ENCODE data around the gene FAM181A. TPM values are rescaled to one million over a fixed set of nuclear protein-coding genes. Genes with fewer than 3 reads are reported as not detected.

The FAM181A gene
- total RNA-seq, 4 donors from 2014 or later: not detected

DNA sequence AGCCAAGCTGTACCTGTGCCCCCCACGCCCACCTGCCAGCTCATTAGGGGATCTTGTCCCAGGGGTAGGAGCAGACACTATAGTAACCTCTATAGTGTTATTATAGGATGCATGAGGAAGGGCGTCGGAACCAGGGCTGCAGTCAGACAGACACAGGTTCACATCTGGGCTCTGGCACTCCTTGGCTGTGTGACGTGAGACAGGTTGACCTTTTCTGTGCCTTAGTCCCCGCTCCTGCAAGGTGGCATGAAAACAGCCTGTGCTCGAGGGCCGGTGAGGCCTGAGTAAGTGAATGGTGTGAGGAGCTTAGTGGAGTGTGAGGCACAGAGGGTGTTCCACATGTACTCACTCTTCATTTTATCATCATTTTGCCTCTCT, 30.2 kb downstream of the FAM181A start:
- DNase-seq (ENCODE audit: low spot score in 2 of 2): no peak
- WGBS: 92% methylated on average over 7 of the region's 7 CpGs
- H3K36me3 ChIP-seq: no peaks in the 10 kb centered on the region
- no peak overlapping the region for H3K27ac ChIP-seq
- no peak for TF ChIP-seq POLR2A (IDR thresholded peaks at IDR 0.05)
- TF ChIP-seq POLR2AphosphoS5 (IDR thresholded peaks at IDR 0.05): no peak
- TF ChIP-seq, protein P1, sequence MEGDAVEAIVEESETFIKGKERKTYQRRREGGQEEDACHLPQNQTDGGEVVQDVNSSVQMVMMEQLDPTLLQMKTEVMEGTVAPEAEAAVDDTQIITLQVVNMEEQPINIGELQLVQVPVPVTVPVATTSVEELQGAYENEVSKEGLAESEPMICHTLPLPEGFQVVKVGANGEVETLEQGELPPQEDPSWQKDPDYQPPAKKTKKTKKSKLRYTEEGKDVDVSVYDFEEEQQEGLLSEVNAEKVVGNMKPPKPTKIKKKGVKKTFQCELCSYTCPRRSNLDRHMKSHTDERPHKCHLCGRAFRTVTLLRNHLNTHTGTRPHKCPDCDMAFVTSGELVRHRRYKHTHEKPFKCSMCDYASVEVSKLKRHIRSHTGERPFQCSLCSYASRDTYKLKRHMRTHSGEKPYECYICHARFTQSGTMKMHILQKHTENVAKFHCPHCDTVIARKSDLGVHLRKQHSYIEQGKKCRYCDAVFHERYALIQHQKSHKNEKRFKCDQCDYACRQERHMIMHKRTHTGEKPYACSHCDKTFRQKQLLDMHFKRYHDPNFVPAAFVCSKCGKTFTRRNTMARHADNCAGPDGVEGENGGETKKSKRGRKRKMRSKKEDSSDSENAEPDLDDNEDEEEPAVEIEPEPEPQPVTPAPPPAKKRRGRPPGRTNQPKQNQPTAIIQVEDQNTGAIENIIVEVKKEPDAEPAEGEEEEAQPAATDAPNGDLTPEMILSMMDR (IDR thresholded peaks at IDR 0.05): no peak
- no peak for TF ChIP-seq EP300 (IDR thresholded peaks at IDR 0.05)
- no peaks in the 10 kb centered on the region for H3K9me3 ChIP-seq
- H3K4me3 ChIP-seq: no peak overlapping the region
- H3K27me3 ChIP-seq: no peaks in the 10 kb centered on the region
- H3K4me1 ChIP-seq: peaks cover 8% of the 10 kb centered on the region

DNA sequence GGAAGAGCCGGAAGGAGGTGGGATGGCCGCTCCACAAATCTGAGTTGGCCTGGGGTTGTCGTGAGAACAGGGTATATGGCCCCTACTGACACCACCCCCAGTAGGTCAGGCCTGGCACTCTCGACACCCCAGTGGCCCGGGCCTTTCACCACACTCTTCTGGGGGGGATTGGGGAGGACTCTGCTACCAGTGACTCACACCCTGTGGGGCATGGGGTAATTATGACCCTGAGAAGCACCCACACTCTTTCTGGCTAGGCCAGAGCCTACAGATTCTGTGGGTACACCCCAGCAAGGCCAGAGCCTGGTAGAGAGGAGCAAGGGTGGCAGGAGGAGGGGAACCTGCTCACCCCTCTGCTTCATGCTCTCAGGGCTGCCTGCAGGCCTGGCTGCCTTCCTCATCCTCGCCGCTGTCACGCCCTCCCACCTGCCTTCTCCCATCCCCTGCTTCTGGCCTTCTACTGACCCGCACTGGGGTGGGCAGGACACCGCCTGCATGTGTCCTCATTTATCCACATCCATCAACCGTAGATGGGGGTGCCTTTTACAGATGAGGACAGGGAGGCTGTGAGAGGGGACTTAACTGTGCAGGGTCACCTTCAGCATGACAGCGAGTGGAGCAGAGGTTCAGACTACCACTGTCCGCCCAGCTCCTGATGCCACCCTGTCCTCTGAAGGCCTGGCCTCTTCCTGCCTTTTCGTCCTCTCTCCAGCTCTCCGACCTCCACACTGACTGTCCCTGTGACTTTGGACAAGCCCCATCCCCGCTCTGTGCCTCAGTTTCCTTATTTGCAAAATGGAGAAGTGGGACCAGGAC, 30.8 kb downstream of the FAM181A start:
- TF ChIP-seq, protein P1 (IDR thresholded peaks at IDR 0.05): no peak
- no peak for TF ChIP-seq POLR2AphosphoS5 (IDR thresholded peaks at IDR 0.05)
- TF ChIP-seq POLR2A (IDR thresholded peaks at IDR 0.05): no peak
- no peak for TF ChIP-seq EP300 (IDR thresholded peaks at IDR 0.05)
- Histone ChIP-seq H3K36me3 (no peaks in the 10 kb centered on the region), H3K27me3 (no peaks in the 10 kb centered on the region), H3K4me1 (peaks cover 10% of the 10 kb centered on the region), H3K4me3 (no peak overlapping the region), H3K27ac (no peak overlapping the region), H3K9me3 (no peaks in the 10 kb centered on the region)
- DNase-seq (ENCODE audit: low spot score in 2 of 2): no peak
- 95% methylated on average over 16 of the region's 16 CpGs for WGBS

DNA sequence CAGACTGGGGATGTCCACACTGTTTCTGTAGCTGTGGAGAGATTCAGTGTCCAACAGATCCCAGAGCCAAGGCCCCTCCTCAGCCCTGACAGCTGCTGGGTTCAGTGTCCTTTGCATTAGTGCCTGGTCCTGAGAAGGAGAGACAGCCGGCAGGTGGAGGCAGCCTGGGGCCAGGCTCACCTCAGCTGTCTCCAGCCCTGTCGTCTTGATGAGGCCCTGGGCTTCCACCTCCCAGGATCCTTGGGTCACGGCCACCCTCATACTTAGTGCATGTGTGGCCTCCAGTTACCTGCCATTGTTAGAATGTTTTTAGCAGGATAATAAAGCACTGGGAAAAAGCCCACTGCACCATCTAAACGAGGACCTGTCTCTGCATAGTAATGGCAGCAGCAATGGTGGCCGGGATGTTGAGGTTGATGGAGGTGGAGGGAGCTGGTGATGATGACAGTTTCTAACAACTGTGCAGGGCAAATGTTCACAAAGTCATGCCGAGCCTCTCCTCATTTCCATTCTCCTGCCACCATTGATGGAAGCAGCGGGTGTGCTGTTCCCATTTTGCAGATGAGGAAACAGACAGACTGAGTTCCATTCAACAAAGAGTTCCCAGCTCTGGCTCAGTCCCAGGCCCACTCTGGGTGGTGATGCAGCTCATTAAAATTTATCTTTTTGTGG, 31.6 kb downstream of the FAM181A start:
- Histone ChIP-seq H3K36me3 (no peaks in the 10 kb centered on the region), H3K4me1 (peaks cover 10% of the 10 kb centered on the region), H3K27ac (no peak overlapping the region), H3K27me3 (no peaks in the 10 kb centered on the region), H3K9me3 (no peaks in the 10 kb centered on the region), H3K4me3 (no peak overlapping the region)
- WGBS: 88% methylated on average over 7 of the region's 7 CpGs
- DNase-seq (ENCODE audit: low spot score in 2 of 2): no peak
- TF ChIP-seq, protein P1 (IDR thresholded peaks at IDR 0.05): no peak
- TF ChIP-seq POLR2A (IDR thresholded peaks at IDR 0.05) (no peak), POLR2AphosphoS5 (IDR thresholded peaks at IDR 0.05) (no peak), EP300 (IDR thresholded peaks at IDR 0.05) (no peak)

DNA sequence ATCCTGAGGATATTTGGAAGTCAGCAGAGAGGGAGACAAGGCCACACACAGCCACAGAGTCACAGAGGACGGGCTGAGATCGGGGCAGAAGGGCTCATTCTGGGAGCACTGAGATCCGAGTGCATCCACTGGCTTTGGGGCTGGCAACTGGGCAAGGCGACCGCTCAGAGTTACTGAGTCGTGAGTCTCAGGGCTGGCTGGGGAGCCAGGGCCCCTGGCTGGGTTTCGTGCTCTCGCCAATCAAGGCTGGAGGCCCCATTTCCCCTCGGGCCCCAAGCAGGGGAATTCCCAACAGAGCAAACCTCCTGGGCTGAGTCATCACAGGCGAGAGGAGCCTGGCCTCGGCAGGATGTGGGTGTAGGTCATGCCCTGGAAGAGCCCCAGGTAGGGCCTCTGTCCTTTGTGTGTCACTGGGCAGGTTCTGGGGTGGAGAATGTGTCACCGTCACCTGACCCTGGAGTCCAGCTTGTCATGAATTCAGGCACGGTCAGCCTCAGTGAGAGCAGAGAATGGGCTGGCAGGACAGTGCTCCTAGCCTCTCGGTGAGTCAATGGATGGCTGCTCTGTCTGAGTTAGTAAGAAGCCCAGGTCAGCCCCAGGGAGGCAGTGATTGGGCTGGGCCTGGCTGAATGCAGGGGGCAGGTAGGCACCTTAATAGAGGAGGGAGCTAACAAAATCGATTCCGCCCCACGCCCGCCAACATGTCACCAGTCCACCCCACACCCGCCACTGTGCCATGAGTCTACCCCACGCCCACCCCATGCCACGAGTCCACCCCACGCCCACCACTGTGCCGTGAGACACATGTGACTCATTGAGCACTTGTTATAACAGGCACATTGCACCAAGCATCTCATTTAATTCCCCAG, 32.3 kb downstream of the FAM181A start:
- no peaks in the 10 kb centered on the region for H3K36me3 ChIP-seq
- no peaks in the 10 kb centered on the region for H3K9me3 ChIP-seq
- no peak for DNase-seq (ENCODE audit: low spot score in 2 of 2)
- TF ChIP-seq POLR2AphosphoS5 (IDR thresholded peaks at IDR 0.05) (no peak), EP300 (IDR thresholded peaks at IDR 0.05) (no peak)
- peaks cover 10% of the 10 kb centered on the region for H3K4me1 ChIP-seq
- H3K4me3 ChIP-seq: no peak overlapping the region
- H3K27ac ChIP-seq: no peak overlapping the region
- no peaks in the 10 kb centered on the region for H3K27me3 ChIP-seq
- 65% methylated on average over 17 of the region's 23 CpGs for WGBS

DNA sequence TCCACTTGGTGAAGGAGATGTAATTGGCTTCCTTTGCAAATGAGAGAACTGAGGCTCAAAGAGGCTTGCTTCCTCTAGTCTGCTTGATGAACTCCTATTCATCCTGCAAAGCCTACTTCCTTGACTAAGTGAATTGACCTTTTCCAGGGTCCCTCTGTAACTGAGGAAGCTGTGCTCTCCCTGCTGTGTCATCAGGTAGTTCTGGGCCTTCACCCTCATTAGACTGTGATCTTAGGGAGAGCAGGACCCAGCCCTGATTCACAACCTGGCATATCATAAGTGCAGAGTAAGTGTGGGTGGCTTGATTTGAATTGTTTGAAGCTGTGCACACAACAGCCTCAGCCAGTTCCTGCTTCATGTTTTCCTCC, 32.9 kb downstream of the FAM181A start:
- H3K27ac ChIP-seq: no peak overlapping the region
- no peaks in the 10 kb centered on the region for H3K36me3 ChIP-seq
- no peaks in the 10 kb centered on the region for H3K27me3 ChIP-seq
- no peaks in the 10 kb centered on the region for H3K9me3 ChIP-seq
- no peak overlapping the region for H3K4me3 ChIP-seq
- TF ChIP-seq POLR2AphosphoS5 (IDR thresholded peaks at IDR 0.05): no peak
- TF ChIP-seq EP300 (IDR thresholded peaks at IDR 0.05): no peak
- no peak for TF ChIP-seq POLR2A (IDR thresholded peaks at IDR 0.05)
- TF ChIP-seq, protein P1 (IDR thresholded peaks at IDR 0.05): no peak
- DNase-seq (ENCODE audit: low spot score in 2 of 2): no peak
- peaks cover 10% of the 10 kb centered on the region for H3K4me1 ChIP-seq

All from suprapubic skin (tissue), 4 donors.